ENCODE data around the gene NF1. TPM values are rescaled to one million over a fixed set of nuclear protein-coding genes. Genes with fewer than 3 reads are reported as not detected.

Gene NF1
- total RNA-seq, 3 donors from 2014 or later = 61.6 to 129 (median 97.7) TPM

- no peak for DNase-seq (ENCODE audit: low spot score in 2 of 2)
- Histone ChIP-seq H3K9me3 (no peaks in the 10 kb centered on the region), H3K4me3 (no peak overlapping the region), H3K27me3 (no peaks in the 10 kb centered on the region), H3K4me1 (no peaks in the 10 kb centered on the region), H3K27ac (no peak overlapping the region), H3K36me3 (no peaks in the 10 kb centered on the region)
- intact Hi-C loops (cut with DNase I; ENCODE audit: low total_unique reads) = no loop called here
- TF ChIP-seq CTCF (IDR thresholded peaks at IDR 0.05) (no peak), POLR2A (IDR thresholded peaks at IDR 0.05) (no peak), POLR2AphosphoS5 (IDR thresholded peaks at IDR 0.05) (no peak)
Observed at GRCh38 chr17:31225831-31226230, 131.1 kb downstream of the NF1 start.

GRCh38 chr17:31226373-31226772 is 131.6 kb downstream of the NF1 start:
- H3K27me3 ChIP-seq = no peaks in the 10 kb centered on the region
- intact Hi-C loops (cut with DNase I; ENCODE audit: low total_unique reads) = no loop called here
- no peak overlapping the region for H3K4me3 ChIP-seq
- DNase-seq (ENCODE audit: low spot score in 2 of 2) = no peak
- no peaks in the 10 kb centered on the region for H3K36me3 ChIP-seq
- no peak overlapping the region for H3K27ac ChIP-seq
- H3K4me1 ChIP-seq = no peaks in the 10 kb centered on the region
- TF ChIP-seq CTCF (IDR thresholded peaks at IDR 0.05) = no peak
- no peak for TF ChIP-seq POLR2A (IDR thresholded peaks at IDR 0.05)
- TF ChIP-seq POLR2AphosphoS5 (IDR thresholded peaks at IDR 0.05) = no peak
- H3K9me3 ChIP-seq = no peaks in the 10 kb centered on the region

- Histone ChIP-seq H3K27me3 (no peaks in the 10 kb centered on the region), H3K36me3 (no peaks in the 10 kb centered on the region), H3K4me3 (no peak overlapping the region), H3K4me1 (no peaks in the 10 kb centered on the region), H3K27ac (no peak overlapping the region), H3K9me3 (no peaks in the 10 kb centered on the region)
- DNase-seq (ENCODE audit: low spot score in 2 of 2) = no peak
- intact Hi-C loops (cut with DNase I; ENCODE audit: low total_unique reads) = no loop called here
- TF ChIP-seq POLR2AphosphoS5 (IDR thresholded peaks at IDR 0.05) (no peak), POLR2A (IDR thresholded peaks at IDR 0.05) (no peak), CTCF (IDR thresholded peaks at IDR 0.05) (no peak)
Observed at GRCh38 chr17:31226950-31227349, 132.2 kb downstream of the NF1 start.

- Histone ChIP-seq H3K27me3 (no peaks in the 10 kb centered on the region), H3K9me3 (no peaks in the 10 kb centered on the region), H3K36me3 (no peaks in the 10 kb centered on the region), H3K27ac (no peak overlapping the region), H3K4me3 (no peak overlapping the region), H3K4me1 (no peaks in the 10 kb centered on the region)
- TF ChIP-seq POLR2AphosphoS5 (IDR thresholded peaks at IDR 0.05) = no peak
- no peak for TF ChIP-seq CTCF (IDR thresholded peaks at IDR 0.05)
- TF ChIP-seq POLR2A (IDR thresholded peaks at IDR 0.05) = no peak
- no peak for DNase-seq (ENCODE audit: low spot score in 2 of 2)
- intact Hi-C loops (cut with DNase I; ENCODE audit: low total_unique reads) = no loop called here
Observed at GRCh38 chr17:31231852-31232251, 137.1 kb downstream of the NF1 start.

- Histone ChIP-seq H3K4me1 (no peaks in the 10 kb centered on the region), H3K27ac (no peak overlapping the region), H3K4me3 (no peak overlapping the region), H3K9me3 (no peaks in the 10 kb centered on the region), H3K27me3 (no peaks in the 10 kb centered on the region), H3K36me3 (no peaks in the 10 kb centered on the region)
- TF ChIP-seq CTCF (IDR thresholded peaks at IDR 0.05) = no peak
- no peak for TF ChIP-seq POLR2A (IDR thresholded peaks at IDR 0.05)
- DNase-seq (ENCODE audit: low spot score in 2 of 2) = no peak
- intact Hi-C loops (cut with DNase I; ENCODE audit: low total_unique reads) = no loop called here
Observed at GRCh38 chr17:31235110-31235509, 140.3 kb downstream of the NF1 start.
